IPS-11a (cell line): ENCODE results near the gene ARF1.

Experiments used
- H3K4me3 ChIP-seq: one replicate; pipeline ENCODE4 v1.5.1; 2013; ENCODE audit warnings: low read depth, low read length, control low read depth

The ARF1 gene

GRCh38 chr1:228084325-228084724 is 1.8 kb downstream of the ARF1 start:
- H3K4me3 ChIP-seq: peak overlapping the region; percentile 89

GRCh38 chr1:228084797-228085196 is 2.3 kb downstream of the ARF1 start:
- peak overlapping the region; percentile 89 for H3K4me3 ChIP-seq

GRCh38 chr1:228085287-228085951 is 2.9 kb downstream of the ARF1 start:
- no peak overlapping the region for H3K4me3 ChIP-seq

GRCh38 chr1:228087771-228088251 is 5.3 kb downstream of the ARF1 start:
- H3K4me3 ChIP-seq: no peak overlapping the region

- H3K4me3 ChIP-seq: no peak overlapping the region
Measured at GRCh38 chr1:228088586-228089498, 6.3 kb downstream of the ARF1 start.

- no peak overlapping the region for H3K4me3 ChIP-seq
Measured at GRCh38 chr1:228089519-228090380, 7.2 kb downstream of the ARF1 start.

- H3K4me3 ChIP-seq: no peak overlapping the region
Measured at GRCh38 chr1:228090613-228091081, 8.1 kb downstream of the ARF1 start.

GRCh38 chr1:228091084-228091483 is 8.6 kb downstream of the ARF1 start:
- no peak overlapping the region for H3K4me3 ChIP-seq

GRCh38 chr1:228092342-228093049 is 10.0 kb downstream of the ARF1 start:
- H3K4me3 ChIP-seq: no peak overlapping the region

- no peak overlapping the region for H3K4me3 ChIP-seq
Measured at GRCh38 chr1:228093050-228093906, 10.8 kb downstream of the ARF1 start.

GRCh38 chr1:228094432-228095016 is 12.0 kb downstream of the ARF1 start:
- H3K4me3 ChIP-seq: no peak overlapping the region

- H3K4me3 ChIP-seq: no peak overlapping the region
Measured at GRCh38 chr1:228095161-228095560, 12.7 kb downstream of the ARF1 start.

GRCh38 chr1:228095938-228096337 is 13.4 kb downstream of the ARF1 start:
- no peak overlapping the region for H3K4me3 ChIP-seq

GRCh38 chr1:228096416-228097332 is 14.2 kb downstream of the ARF1 start:
- no peak overlapping the region for H3K4me3 ChIP-seq

- H3K4me3 ChIP-seq: no peak overlapping the region
Measured at GRCh38 chr1:228097333-228098081, 15.0 kb downstream of the ARF1 start.

- no peak overlapping the region for H3K4me3 ChIP-seq
Measured at GRCh38 chr1:228098323-228098931, 15.9 kb downstream of the ARF1 start.

GRCh38 chr1:228099331-228099732 is 16.8 kb downstream of the ARF1 start:
- H3K4me3 ChIP-seq: no peak overlapping the region
